Adrenal gland (tissue), 12 donors: ENCODE measurements around the gene SLC38A5. TPM values are rescaled to one million over a fixed set of nuclear protein-coding genes. Genes with fewer than 3 reads are reported as not detected.
"Not testable (repeated sequence)": the region's sequence is repeated elsewhere in the genome, so short reads cannot be mapped to it uniquely, and the experiment has no call there.

Source experiments
- DNase-seq, 7 donors: peaks; one replicate each; pipeline ENCODE4 v3.0.0-alpha.2; 2019 to 2020
- H3K27ac ChIP-seq, 5 donors: fragments of 200-600 bp; sonication (generic) in 4 of 5; 1 replicate in 3 of 5; 2 replicates in 2 of 5; pipeline versions ENCODE4 v1.5.1 to v1.8.0; 2016 to 2020; ENCODE audit warnings: mild to moderate bottlenecking in 1 of 5
- H3K27me3 ChIP-seq: fragments of 200-600 bp; 2 replicates; pipeline ENCODE4 v1.8.0; 2021
- H3K36me3 ChIP-seq, 2 donors: fragments of 200-600 bp; replicated peaks in 1 of 2; 1 replicate in 1 of 2; 2 replicates in 1 of 2; pipeline versions ENCODE4 v1.5.1 to v1.8.0; 2018 to 2022
- H3K4me1 ChIP-seq, 2 donors: fragments of 200-600 bp; replicated peaks in 1 of 2; 1 replicate in 1 of 2; 2 replicates in 1 of 2; pipeline versions ENCODE4 v1.5.1 to v1.8.0; 2018 to 2021
- H3K4me3 ChIP-seq, 4 donors: fragments of 200-600 bp; sonication (generic) in 3 of 4; one replicate each; pipeline ENCODE4 v1.5.1; 2016 to 2018
- H3K9me3 ChIP-seq, 3 donors: fragments of 200-600 bp; sonication (generic) in 1 of 3; replicated peaks in 1 of 3; 1 replicate in 2 of 3; 2 replicates in 1 of 3; pipeline versions ENCODE4 v1.5.1 to v1.8.0; 2016 to 2021
- WGBS, 4 donors: extraction: QIAGEN DNeasy Blood & Tissue Kit in 2 of 4; methylation state at CpG; one replicate each; pipeline versions ENCODE4 v1.1.5 to v1.1.7; 2013 to 2017; 5-methylcytosine and 5-hydroxymethylcytosine counted together
- intact Hi-C, 2 donors: fragments of 100-400 bp; cut with DNase I; formaldehyde crosslinking; loops; one replicate each; pipeline versions ENCODE4 v1.14.1 to v1.15.0; 2022 to 2023
- polyA plus RNA-seq, 3 donors: library from polyadenylated mRNA; stranded (reverse); fragments of 200-250 nt in 2 of 3; fragments of 350-450 nt in 1 of 3; fragmentation: Illumina TruSeq in 1 of 3; extraction: RNeasy Lipid Tissue Mini Kit (QIAGEN cat#74804) in 1 of 3; gene quantifications; one replicate each; pipeline ENCODE4 v1.2.3, GENCODE V29; 2013 to 2014
- small RNA-seq, 2 donors: library from RNA; depleted of rRNA; stranded (forward); fragments of <200 nt; gene quantifications; one replicate each; pipeline ENCODE3, GENCODE V24; 2016
- total RNA-seq, 9 donors: library from RNA; depleted of rRNA in 4 of 9; stranded (reverse); fragments of >200 nt in 4 of 9; fragments of 120-200 nt in 1 of 9; fragmentation: NEBNext Ultra II Directional in 1 of 9; extraction: Animal tissue kit (Norgen Biotek cat#: 25700) in 1 of 9; gene quantifications; one replicate each; pipeline versions ENCODE4 v1.1.0 to v1.2.4, GENCODE V29; 2013 to 2023
- donor health status: healthy with polysubstance abuse.
- donor health status: Bipolar disorder and iron deficiency.
- donor health status: DM: yes; HTN: yes; CAD: no.
- donor health status: DM: no; HTN: no; CAD: no.
- donor health status: DM: no; HTN: no; CAD: no.
- donor health status: DM: yes; HTN: yes; CAD: no.

The SLC38A5 gene
- total and polyA plus RNA-seq, 12 donors, result 0.11 to 6.6 (median 4.6) TPM

GRCh38 chrX:48411860-48412259 lies 58.2 kb downstream of the SLC38A5 start, which contains the start of gene SSX4B:
SSX4B (minus strand) TSS chrX:48411960; CDS start chrX:48411372, 588 bp downstream.
- H3K4me3 ChIP-seq, H3K4me1 ChIP-seq, H3K27me3 ChIP-seq, DNase-seq, H3K27ac ChIP-seq, H3K36me3 ChIP-seq, intact Hi-C loops, H3K9me3 ChIP-seq: not testable (repeated sequence)
- WGBS, 4 donors, result no CpG with 5 or more reads among the region's 15 CpGs

Small RNAs within 50 kb of the gene (small RNA-seq; reads per million reads assigned to genes)
- gene AL606490.4, result 0 reads per million in 2 donors

Other genes starting within 250 kb of the SLC38A5 start
- gene SSX1, start 214.9 kb downstream of the SLC38A5 start, total RNA-seq, result under 1 TPM in 2 of 9 donors, not detected in 7; 0.23 to 0.29 TPM
- not detected for gene SSX1, start 214.9 kb downstream of the SLC38A5 start, polyA plus RNA-seq
- gene SSX3, start 113.6 kb downstream of the SLC38A5 start, total RNA-seq, result not detected
- gene SSX3, start 113.6 kb downstream of the SLC38A5 start, polyA plus RNA-seq, result not detected
- not detected for gene SSX4, start 86.7 kb downstream of the SLC38A5 start, total RNA-seq
- not detected for gene SSX4, start 86.7 kb downstream of the SLC38A5 start, polyA plus RNA-seq
- gene SSX4B, start 58.3 kb downstream of the SLC38A5 start, total RNA-seq, result not detected
- not detected for gene SSX4B, start 58.3 kb downstream of the SLC38A5 start, polyA plus RNA-seq
- gene FTSJ1, start 5.9 kb upstream of the SLC38A5 start, total RNA-seq, result 10 to 100 TPM; 27.8 to 83.4 (median 39.0) TPM
- gene FTSJ1, start 5.9 kb upstream of the SLC38A5 start, polyA plus RNA-seq, result 10 to 100 TPM; 42.2 to 59.2 (median 52.0) TPM
- 100 to 1,000 TPM in 2 of 9 donors, 10 to 100 TPM in 6, 1 to 10 TPM in 1; 9.5 to 290 (median 88.8) TPM for gene PORCN, start 38.7 kb upstream of the SLC38A5 start, total RNA-seq
- gene PORCN, start 38.7 kb upstream of the SLC38A5 start, polyA plus RNA-seq, result 100 to 1,000 TPM in 1 of 3 donors, 10 to 100 TPM in 2; 36.6 to 199 (median 60.1) TPM
- 100 to 1,000 TPM in 8 of 9 donors, 10 to 100 TPM in 1; 85.8 to 678 (median 152) TPM for gene EBP, start 51.5 kb upstream of the SLC38A5 start, total RNA-seq
- 1,000 to 10,000 TPM in 1 of 3 donors, 100 to 1,000 TPM in 2; 119 to 1,010 (median 252) TPM for gene EBP, start 51.5 kb upstream of the SLC38A5 start, polyA plus RNA-seq
- gene TBC1D25, start 69.5 kb upstream of the SLC38A5 start, total RNA-seq, result 10 to 100 TPM in 7 of 9 donors, 1 to 10 TPM in 2; 9.0 to 31.0 (median 15.7) TPM
- gene TBC1D25, start 69.5 kb upstream of the SLC38A5 start, polyA plus RNA-seq, result 10 to 100 TPM in 1 of 3 donors, 1 to 10 TPM in 2; 8.9 to 12.5 (median 9.5) TPM
- gene RBM3, start 104.2 kb upstream of the SLC38A5 start, total RNA-seq, result 100 to 1,000 TPM in 6 of 9 donors, 10 to 100 TPM in 3; 52.9 to 284 (median 127) TPM
- 100 to 1,000 TPM; 170 to 234 (median 224) TPM for gene RBM3, start 104.2 kb upstream of the SLC38A5 start, polyA plus RNA-seq
- 100 to 1,000 TPM in 8 of 9 donors, 10 to 100 TPM in 1; 93.0 to 232 (median 166) TPM for gene WDR13, start 127.2 kb upstream of the SLC38A5 start, total RNA-seq
- 100 to 1,000 TPM in 2 of 3 donors, 10 to 100 TPM in 1; 53.5 to 677 (median 535) TPM for gene WDR13, start 127.2 kb upstream of the SLC38A5 start, polyA plus RNA-seq
- gene WAS, start 213.5 kb upstream of the SLC38A5 start, total RNA-seq, result 10 to 100 TPM in 5 of 9 donors, 1 to 10 TPM in 4; 1.1 to 22.5 (median 12.8) TPM
- gene WAS, start 213.5 kb upstream of the SLC38A5 start, polyA plus RNA-seq, result 10 to 100 TPM in 1 of 3 donors, 1 to 10 TPM in 2; 4.2 to 18.9 (median 9.1) TPM
- 1 to 10 TPM; 2.6 to 4.4 (median 3.4) TPM for gene SUV39H1, start 226.5 kb upstream of the SLC38A5 start, total RNA-seq
- gene SUV39H1, start 226.5 kb upstream of the SLC38A5 start, polyA plus RNA-seq, result 1 to 10 TPM; 2.6 to 3.2 (median 3.1) TPM